HG02938 (cell line): ENCODE data around the gene FMO5.

Experiments used
- ATAC-seq: cut with Tn5 transposase; IDR thresholded peaks from one replicate; pipeline ENCODE4 v1.9.1; 2021; ENCODE audit warnings: mild to moderate bottlenecking, moderate library complexity; ENCODE audit not compliant: unreplicated experiment

FMO5 gene, protein sequence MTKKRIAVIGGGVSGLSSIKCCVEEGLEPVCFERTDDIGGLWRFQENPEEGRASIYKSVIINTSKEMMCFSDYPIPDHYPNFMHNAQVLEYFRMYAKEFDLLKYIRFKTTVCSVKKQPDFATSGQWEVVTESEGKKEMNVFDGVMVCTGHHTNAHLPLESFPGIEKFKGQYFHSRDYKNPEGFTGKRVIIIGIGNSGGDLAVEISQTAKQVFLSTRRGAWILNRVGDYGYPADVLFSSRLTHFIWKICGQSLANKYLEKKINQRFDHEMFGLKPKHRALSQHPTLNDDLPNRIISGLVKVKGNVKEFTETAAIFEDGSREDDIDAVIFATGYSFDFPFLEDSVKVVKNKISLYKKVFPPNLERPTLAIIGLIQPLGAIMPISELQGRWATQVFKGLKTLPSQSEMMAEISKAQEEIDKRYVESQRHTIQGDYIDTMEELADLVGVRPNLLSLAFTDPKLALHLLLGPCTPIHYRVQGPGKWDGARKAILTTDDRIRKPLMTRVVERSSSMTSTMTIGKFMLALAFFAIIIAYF

DNA sequence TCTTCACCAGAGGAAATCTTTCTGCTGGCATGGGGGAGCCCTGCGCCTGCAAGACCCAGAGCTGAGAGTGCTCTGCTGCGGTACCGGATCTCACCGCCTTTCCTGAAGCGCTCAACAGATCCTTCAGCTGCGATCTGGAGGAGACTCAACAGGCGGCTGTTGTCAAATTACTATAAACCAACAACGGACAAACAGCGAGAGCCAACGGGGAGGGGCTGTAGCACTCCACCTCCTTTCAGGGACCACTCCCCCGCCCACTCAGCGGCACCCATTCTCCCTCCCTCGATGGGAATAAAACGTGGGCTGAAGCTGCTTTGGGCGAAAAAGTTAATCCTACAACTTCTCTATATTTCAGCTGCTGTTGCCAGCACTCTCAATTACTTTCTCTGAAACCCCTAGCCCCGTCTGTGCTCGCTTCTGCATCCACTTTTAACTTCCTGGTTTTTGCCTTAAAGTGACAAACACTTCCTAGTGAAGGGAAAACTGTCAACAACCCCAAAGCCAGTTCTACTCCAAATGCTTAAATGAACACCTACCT is at the start of gene FMO5:
FMO5 (minus strand) TSS at position 147 of the 538 bp plus-strand sequence. CDS start 310 bp downstream, outside the sequence.
- ATAC-seq = peak; percentile 93

DNA sequence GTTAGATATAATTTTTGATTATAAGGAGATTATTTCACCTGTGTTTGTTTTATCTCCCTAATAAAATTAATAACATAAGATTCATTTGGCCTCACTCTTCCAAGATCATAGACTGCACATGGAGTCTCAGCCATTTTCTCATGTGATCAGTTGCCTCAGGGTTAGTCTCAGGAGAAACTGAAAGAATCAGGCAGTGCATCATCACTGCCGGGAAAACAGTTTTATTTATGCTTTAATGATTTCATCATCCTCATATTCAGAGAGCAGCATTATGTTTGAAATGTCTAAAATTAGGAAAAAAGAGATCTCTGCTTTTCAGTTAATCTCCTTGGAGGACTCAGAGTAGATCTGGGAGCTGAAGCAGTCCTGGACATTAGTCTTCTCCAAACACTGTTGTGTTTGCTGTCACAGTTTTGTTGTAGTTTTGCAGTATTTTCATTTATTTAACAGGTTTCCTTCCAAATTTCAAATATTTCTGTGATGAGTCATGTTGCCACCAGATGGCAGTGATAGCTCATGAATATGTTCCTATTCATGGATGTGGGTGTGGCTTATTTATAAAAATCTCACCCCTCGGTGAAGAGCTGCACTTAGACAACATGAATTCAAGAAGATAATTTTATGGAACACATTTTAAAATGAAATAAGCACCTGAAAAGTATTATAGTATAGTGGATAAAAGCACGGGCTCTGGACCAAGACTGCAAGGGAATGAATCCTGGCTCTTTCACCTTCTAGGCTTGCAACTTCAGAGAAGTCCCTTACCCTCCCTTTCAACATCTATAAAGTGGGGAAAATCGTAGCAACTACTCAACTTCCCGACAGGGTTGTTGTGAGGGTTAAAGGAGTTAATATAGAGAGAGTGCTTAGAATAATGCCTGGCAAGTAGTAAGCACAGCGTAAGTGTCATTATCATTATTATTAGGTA is 48.5 kb upstream of the FMO5 start:
- ATAC-seq = no peak

DNA sequence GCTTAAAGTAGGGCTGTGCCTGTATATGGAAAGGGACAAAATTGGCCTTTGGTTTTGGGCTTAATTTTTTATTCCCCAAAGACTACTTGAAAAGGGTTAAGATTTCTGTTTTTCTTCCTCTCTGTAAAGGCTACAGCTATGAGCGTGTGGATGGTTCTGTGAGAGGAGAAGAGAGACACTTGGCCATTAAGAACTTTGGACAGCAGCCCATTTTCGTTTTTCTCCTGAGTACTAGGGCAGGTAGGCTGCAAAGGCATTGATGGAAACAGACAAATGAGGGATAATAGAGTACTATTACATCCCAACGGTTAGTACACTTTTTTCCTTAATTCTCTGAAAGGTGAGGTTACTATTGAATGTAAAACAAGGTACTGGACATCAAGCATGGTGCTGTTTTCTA is 46.9 kb upstream of the FMO5 start:
- no peak for ATAC-seq

DNA sequence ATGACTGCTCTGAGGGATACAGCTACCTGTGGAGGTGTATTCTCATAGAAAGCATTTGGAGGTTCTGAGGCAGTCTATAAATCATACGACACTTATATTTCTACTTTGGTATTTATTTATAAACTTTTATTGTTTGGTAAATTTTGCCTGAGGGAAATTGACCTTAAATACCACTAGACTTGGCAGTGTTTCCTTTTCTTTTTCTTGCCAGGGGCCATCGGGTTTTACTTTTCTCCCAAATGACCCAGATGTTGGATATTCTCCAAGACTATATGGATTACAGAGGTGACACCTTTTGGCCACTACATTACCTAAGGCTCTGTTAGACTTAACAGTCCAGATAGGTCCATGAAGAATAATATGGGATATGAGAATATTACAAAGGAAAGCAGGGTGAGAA is 45.6 kb upstream of the FMO5 start:
- ATAC-seq = no peak

DNA sequence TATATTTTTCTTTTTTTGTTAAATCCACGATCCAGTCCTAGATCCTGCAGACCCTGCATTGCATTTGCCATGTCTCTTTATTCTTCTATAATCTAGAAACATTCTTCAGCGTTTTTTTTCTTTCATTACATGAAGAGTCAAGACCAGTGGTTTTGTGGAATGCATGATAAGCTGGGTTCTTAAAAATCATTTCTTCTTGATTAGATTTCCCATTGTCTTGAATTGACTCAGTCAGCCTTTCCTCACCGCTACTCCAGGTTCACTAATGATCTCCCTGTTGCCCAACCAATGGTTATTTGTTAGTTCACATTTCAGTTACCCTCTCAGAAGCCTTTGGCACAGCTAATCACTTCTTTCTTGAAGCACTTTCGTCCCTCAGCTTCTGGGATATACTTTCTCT is 42.6 kb upstream of the FMO5 start:
- no peak for ATAC-seq

DNA sequence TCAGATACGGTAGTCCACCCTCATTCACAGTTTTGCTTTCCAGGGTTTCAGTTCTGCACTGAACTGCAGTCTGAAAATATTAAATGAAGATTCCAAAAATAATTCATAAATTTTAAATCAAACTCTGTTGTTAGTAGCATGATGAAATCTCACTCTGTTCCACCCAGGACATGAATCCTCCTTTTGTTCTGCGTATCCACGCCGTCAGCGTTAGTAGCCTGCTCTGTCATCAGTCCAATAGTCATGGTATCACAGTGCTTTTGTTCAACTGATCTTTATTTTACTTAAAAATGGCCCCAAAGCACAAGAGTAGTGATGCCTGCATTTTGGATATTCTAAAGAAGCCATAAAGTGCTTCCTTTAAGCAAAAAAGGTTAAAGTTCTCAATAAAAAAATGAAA is 41.2 kb upstream of the FMO5 start:
- ATAC-seq = no peak

DNA sequence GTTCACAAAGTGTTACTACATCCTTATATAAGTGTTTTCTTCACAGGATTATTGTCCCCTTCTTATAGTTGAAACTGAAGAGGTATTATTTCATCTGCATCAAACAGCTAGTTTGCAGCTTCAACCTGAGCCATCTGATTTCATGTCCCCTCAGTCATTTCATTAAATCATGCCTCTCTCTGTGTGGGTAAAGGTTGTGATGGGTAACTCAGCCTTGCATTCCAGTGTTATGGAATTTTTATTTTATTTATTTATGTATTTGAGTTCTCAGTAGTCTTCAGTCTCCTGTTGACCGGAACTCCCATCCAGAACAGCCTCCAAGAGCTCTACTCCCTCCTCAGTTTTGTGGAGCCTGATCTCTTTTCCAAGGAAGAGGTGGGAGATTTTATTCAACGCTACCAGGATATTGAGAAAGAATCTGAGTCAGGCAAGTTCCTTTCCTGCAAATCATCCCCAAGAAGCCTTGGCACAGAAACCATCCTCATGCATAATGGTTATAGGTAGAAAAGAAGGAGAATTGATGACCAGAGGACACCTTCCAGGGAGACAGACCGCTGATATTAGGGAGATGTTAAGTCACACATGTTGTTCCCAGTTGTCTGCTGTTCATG is 39.1 kb upstream of the FMO5 start:
- ATAC-seq = no peak

DNA sequence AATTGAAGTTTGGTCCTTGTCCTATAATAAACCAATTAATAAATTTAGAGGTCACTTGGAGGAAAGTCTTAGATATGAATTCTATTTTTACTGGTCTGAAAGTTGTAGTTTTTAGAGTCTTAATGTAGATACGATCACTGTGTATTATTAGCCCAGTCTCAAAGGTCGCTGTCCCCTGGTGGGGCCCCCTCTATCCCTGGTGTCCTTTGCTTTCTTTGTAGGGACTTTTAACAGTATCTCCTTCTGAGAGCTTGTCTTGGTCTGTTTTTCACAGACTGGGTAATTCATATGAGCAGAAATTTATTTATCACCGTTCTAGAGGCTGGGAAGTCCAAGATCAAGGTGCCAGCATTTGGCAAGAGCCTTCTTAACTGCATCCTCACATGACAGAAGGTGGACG is 35.8 kb upstream of the FMO5 start:
- no peak for ATAC-seq

DNA sequence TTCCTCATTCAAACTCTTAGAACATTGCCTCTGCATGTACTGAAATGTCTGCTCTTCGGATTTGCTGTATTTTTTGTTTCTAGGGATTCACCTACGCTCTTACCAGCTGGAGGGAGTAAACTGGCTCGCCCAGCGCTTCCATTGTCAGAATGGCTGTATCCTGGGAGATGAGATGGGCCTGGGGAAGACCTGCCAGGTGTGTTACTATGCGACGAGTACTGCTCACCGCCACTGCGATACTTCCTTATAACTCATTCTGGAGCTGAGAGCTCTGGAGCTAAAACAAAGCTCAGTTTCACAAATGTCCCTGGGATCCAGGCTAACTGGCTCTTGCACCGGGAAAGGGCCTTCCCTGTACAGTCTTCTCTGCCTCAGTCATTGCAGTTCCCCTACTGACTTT is 27.4 kb upstream of the FMO5 start:
- no peak for ATAC-seq

DNA sequence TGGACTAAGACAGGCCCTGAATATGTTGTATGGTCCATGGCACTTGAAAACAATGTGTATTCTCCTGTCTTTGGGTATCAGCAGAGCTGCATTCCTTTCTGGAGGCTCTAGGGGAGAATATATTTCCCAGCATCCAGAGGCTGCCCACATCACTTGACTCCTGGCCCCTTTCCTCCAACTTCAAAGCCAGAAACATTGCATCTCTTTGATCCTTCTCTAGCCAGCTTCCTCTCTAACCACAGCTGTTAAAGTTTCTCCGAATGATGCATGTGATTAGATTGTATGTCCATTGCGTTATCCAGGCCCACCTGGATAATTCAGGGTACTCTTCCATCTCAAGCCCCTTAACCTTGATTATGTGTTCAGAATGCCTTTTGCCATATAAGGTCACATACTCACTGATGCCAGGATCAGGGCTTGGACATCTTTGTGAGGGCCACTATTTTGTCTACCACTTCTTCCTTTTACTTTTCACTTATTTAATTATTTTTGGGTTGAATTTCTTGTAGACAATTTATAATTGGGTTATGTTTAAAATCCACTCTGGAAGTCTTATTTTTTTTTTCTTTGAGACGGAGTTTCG is 22.6 kb upstream of the FMO5 start:
- ATAC-seq = no peak

DNA sequence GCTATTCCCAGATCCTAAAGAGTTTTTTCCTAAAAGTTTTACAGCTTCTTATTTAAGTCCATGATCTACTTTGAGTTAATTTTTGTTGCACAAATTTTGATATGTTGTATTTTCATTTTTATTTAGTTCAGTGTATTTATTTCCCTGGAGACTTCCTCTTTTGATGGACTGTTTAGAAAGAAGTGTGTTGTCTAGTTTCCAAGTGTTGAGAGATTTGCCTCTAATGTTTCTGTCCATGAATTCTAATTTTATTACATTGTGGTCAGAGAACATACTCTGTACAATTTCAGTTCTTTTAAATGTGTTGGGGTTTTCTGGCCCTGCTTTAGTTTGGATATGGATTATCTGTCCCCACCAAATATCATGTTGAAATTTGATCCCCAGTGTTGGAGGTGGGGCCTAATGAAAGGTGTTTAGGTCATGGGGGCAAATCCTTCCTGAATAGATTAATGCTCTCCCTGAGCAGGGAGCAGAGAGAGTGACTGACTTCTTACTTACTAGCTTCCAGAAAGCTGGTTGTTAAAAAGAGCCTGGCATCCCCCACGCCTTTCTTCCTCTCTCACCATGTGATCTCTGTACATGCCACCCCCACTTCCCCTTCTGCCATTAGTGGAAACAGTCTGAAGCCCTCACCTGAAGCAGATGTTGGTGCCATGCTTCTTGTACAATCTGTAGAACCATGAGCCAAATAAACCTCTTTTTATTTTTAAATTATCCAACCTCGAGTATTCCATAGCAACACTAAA is 21.9 kb upstream of the FMO5 start:
- ATAC-seq = no peak

DNA sequence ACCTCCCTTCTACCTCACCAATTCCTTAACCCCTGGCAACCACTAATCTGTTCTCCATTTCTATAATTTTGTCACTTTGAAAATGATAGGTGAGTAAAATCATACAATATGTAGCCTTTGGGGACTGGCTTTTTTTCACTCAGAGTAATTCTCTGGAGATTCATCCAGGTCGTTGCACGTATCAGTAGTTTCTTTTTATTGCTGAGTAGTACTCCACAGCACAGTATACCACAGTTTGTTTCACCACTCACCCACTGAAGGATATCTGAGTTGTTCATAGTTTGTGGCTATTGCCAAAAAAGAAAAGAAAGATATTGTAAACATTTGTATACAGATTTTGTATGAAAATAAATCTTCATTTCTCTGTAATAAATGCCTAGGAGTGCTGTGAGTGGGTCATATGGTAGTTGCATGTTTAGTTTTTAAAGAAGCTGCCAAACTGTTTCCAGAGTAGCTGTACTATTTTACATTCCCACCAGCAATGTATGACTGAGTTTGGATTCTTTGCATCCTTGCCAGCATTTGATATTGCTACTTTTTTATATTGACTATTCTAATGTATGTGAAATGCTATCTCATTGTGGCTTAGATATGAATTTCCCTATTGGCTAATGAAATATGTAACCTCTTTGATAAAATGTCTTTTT is 21.0 kb upstream of the FMO5 start:
- ATAC-seq = no peak

DNA sequence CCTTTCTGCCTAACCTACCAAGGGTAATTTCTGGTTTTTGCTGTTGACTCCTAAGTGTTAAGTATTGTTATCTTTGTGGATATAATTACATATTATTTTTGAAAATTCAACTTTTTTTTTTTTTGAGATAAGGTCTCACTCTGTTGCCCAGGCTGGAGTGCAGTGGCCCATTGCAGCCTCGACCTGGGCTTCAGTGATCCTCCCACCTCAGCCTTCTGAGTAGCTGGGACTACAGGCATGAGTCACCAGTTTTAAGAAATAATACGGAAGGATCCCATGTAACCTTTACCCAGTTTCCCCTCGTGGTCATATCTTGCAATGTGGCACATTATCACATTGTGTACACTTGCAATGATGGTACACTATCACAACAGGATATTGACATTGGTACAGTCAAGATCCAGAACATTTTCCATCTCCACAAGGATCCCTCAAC is 20.5 kb upstream of the FMO5 start:
- ATAC-seq = no peak

DNA sequence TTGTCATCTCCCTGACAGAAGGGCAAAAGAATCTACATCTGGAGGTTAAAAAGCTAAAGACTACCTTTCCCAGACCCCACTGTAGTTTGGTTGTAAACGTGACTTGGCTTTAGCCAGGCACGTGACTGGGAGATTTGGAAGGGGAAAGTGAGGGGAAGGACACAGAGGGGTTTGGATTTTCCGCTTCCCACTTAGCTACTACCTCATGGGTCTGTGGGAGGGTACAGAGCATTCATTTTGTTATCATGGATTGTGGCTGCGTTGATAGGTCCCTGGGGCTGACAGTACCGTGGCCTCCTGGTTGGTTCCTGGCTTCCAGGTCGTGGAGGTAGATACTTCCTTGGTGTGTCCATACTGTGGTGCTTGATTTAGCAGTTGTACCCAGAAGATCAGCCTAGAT is 20.0 kb upstream of the FMO5 start:
- ATAC-seq = no peak

DNA sequence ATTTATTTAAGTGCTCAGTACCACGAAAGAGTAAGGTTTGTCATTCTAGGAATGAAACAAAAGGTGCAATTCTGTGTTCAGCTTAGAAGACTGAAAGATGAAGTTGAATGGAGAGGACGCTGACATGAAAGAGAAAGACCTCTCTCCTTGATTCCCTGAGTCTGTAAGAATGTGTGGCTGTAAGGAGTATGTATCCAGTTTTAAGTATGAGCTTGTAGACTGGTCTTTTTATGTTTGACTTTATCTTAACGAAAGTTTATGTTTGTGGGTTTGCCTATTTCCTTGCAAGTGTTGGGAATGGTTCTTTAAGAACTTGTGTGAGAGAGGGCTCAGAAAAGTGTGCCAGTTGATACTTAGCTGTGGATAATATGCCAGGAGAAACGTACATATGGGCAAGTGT is 18.7 kb upstream of the FMO5 start:
- ATAC-seq = no peak

DNA sequence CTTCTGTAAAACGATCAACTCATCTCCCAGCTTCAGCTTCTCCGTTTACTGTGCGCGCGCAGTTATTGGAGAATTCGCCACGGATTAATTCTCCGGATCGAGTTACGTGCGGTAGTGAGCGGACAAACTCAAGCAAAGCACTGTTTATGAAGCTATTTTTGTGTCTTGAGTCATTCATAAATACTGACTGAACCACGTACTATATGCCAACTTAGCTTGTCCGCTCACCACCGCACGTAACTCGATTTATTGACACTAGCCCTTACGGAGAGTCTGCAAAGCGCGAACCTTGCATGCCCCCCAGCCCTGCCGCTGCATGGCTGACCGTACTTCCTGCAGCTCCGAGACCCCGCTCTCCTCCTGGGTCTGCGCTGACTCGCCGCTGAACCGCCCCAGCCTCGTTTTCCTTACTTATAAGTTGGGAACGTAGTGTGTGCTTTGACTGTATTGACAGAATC is 18.1 kb upstream of the FMO5 start:
- ATAC-seq = peak; percentile 17

DNA sequence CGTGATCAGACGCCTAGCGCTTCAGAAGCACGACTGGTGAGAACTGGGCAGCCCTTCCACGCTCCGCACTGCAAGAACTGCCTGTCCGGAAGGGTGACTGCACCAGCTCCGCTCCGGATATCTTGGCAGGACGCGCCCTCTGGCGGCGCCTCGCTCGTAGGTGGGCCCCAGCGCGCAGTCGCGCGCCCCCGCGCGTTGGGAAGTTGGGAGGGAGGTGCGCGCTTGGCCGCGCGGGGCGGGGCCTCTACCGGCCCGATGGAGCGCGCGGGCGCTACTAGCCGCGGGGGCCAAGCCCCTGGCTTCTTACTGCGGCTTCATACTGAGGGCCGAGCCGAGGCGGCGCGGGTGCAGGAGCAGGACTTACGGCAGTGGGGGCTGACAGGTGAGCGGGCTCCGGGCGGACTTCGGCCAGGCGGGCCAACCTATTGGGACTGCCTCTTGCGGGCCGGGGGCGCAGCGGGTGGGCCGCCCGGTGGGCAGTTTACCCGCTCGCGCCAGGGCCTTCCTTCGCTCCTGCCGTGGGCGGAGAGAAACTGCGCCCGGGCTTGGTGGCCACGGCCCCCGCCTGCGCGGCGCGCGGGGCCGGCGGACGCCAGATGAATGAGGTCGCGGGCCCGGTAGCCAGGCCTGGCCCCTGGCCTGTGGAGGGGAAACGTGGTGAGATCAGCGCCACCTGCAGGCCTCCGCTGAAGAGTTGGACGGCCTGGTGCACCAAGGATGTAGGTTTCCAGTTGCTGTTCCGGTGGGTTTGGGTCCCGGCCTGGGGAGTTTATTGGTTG is 17.5 kb upstream of the FMO5 start, which contains the start of gene CHD1L:
CHD1L (plus strand) TSS at position 236 of the 779 bp plus-strand sequence; CDS start at position 256, 20 bp downstream.
- peak; percentile 81 for ATAC-seq

DNA sequence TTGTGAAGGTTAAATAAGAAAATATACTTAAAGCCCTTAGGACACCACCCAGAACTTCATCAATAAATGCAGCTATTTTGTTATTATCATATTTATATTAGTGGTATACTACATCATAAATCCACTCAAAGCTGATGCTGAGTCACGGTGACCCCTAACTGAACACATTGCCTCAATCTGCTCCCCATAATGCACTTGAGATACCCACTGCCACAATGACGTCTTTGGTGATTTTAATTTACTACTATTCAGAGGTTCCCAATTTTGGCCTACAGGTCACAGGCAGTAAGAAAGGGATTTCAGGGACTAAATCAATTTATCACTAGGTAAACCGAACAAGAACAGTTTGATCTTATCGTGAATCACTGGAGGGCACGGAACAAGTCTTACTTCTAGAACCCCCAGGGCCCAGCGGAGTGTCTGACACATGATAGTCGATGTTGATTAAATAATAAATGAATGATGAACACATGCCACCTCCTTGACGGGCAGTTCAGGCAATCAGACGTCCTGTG is 16.9 kb upstream of the FMO5 start:
- ATAC-seq = no peak
